LHCN-M2 (cell line): Measurements from ENCODE around the gene LINC01488. TPM values are rescaled to one million over a fixed set of nuclear protein-coding genes. Genes with fewer than 3 reads are reported as not detected.

ENCODE experiments used
- DNase-seq: peaks from one replicate; pipeline ENCODE4 v3.0.0-alpha.2; 2012; ENCODE audit warnings: low read depth
- total RNA-seq: library from RNA; depleted of rRNA; stranded (reverse); fragments of >200 nt; gene quantifications from 2 replicates; pipeline ENCODE4 v1.2.3, GENCODE V29; 2014

LINC01488 gene
- total RNA-seq, 1 experiment from 2014 or later, result not detected

- no peak for DNase-seq
Measured at GRCh38 chr11:69445131-69445470, 36.4 kb upstream of the LINC01488 start.

DNA sequence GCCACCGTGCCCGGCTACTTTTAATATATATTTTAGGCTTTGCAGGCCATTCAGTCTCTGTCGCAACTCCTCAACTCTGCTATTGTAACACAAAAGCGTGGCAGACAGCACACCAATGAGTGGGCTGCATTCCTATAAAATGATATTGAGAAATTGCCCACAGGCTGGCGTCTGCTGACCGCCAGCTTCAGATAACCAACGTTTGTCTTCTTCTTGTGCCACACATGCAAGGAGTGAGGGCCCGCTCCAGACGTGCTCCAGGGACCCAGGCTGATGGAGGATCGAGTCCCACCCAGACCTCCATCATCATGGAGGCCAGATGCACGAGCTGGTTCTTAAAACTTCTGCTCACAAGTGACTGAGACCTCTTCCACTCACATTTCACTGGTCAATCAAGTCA is 35.4 kb upstream of the LINC01488 start:
- no peak for DNase-seq

DNA sequence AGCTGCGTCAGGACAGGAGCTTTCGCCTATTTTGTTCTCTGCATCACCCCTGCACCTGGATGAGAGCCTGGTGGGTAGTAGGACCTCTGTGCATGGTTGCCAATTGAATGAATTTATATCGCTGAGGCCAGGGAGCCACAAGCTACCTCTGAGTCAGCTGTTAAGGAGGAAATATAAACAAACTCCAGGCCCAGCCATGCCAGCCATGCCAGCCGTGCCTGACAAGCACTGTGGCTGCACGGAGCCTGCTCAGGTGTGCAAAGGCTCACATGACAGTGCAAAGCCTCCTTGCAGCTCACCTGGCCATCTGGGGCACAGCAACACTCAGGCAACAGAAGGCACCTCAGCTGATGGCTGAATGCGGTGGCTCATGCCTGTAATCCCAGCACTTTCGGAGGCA is 33.7 kb upstream of the LINC01488 start:
- DNase-seq, result no peak

DNA sequence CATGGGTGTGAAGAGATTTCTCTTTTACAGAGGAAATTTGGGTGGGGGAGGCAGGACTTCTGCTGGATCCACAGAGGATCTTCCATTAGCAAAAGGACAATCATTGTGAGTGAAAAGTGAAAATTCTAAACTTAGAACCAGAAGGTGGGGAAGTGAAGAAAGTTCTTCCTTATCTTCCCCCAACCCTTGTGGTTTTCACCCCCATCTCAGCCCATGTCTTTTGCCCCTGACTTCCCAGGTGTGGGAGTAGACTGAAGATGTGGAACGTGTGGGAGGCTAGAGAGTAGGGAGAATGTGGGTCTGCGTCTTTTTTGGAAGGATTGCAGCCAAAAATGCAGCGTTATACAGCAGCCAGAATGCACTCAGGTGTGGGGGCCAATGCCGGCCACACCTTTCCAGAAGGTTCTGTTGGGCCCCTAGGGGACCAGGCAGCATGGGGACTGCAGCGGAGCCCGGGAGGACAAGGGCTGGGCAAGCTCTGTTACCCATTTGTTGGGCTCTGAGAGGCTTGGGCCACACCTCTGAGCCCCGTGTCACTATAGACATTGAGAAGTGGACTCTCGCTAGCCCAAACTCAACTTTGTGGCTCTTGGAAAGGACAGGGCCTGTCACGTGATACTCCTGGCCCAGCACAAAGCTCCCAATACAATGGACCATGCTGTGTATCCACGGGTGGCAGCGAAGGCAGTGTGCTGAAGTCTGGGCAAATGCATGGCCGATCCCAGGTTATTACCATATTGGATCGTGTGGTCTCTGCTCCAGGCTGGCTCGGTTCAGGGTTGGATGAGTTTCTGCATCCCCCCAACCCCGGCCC is 32.8 kb upstream of the LINC01488 start:
- DNase-seq, result no peak

GRCh38 chr11:69449320-69450063 is 32.0 kb upstream of the LINC01488 start:
- DNase-seq, result no peak

GRCh38 chr11:69450064-69450856 is 31.2 kb upstream of the LINC01488 start:
- DNase-seq, result no peak

GRCh38 chr11:69450857-69451220 is 30.6 kb upstream of the LINC01488 start:
- no peak for DNase-seq

- DNase-seq, result no peak
Measured at GRCh38 chr11:69451289-69451688, 30.2 kb upstream of the LINC01488 start.

DNA sequence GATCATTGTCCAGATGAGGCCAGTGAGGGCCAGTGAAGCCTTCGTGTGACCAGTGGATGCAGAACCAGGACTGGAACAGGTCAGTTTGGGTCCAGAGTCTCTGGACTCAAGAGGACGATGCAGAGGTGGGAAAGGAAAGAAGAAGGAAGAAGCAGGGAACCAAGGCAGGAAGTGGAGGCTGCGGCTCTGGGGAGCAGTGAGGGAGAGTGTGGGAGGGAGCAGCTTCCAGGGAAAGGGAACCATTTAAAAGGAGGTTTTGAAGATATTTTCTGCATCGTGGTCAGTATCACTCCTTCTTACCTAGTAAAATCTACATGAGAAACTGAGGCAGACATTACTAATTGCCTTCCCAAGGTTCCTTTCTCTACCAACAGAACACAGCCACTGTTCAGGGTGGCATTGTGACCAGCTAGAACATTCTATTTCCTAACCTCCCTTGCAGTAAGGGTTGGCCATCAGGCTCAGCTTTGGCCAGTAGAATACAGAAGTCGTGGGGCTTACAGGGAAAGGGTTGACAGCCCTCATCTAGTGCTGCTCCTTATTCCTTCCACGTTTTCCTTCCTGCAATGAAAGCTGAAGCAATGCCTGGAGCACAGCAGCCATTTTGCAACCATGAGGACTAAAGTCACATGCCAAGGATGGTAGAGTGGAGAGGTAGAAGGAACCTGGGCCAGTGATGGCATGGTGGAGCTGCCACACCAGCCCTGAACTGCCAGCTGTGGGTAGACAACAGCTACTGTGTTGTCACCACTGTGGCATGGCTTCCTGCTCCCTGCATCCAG is 29.1 kb upstream of the LINC01488 start:
- DNase-seq, result no peak

DNA sequence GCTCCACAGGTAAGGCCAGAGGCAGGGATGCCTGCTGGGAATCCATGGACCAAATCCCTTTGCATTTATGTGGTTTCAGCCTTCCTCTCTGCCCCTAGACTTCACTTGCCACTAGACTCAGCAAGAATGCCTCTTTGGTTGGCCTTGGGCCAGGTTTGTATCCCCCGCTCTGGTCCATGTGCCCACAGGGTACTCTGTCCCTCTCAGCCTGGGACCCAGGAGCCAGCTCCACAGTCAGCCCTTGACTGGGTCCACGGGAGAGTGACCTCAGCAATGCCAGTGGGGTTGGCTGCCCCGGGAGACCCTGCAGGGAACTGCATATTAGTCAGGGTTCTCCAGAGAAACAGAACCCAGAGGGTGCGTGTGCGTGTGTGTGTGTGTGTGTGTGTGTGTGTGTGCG is 28.3 kb upstream of the LINC01488 start:
- DNase-seq, result no peak

DNA sequence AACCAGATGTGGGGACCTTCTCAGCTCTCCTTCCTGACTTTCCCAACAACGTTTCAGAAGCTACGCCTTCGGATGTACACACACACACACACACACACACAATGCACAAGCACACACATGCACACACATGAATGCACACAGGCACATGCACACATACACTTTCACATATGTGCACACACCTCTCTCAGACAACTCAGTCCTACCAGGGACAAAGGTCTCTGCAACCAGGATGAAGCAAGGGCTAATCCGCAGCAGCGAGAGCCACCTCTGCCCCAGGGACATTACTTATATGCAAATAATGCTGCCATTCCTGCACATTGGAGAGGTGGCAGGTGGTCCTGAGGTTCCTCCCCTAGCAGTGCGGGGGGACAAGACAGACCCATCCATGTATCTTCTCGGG is 27.4 kb upstream of the LINC01488 start:
- DNase-seq, result no peak

DNA sequence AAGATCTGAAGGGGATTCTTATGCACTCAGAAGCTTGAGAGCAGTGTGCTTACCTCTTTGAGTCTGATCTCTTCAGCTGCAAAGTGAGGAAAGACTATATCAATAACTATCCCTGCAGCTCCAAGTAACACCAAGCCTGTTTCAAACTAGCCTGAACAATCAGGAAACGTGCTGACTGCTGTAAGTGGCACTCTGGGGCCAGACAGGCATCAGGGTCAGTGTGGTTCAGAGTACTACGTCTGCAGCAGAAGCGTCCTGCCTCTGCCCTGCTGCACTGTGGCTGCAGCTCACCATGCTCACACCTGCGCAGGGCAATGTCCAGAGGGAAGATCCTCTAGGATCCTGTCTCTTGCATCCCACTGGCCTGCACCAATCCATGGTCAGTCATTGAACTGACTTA is 25.5 kb upstream of the LINC01488 start:
- no peak for DNase-seq

GRCh38 chr11:69456712-69457111 is 24.8 kb upstream of the LINC01488 start:
- no peak for DNase-seq

- DNase-seq, result no peak
Measured at GRCh38 chr11:69459848-69460539, 21.5 kb upstream of the LINC01488 start.

DNA sequence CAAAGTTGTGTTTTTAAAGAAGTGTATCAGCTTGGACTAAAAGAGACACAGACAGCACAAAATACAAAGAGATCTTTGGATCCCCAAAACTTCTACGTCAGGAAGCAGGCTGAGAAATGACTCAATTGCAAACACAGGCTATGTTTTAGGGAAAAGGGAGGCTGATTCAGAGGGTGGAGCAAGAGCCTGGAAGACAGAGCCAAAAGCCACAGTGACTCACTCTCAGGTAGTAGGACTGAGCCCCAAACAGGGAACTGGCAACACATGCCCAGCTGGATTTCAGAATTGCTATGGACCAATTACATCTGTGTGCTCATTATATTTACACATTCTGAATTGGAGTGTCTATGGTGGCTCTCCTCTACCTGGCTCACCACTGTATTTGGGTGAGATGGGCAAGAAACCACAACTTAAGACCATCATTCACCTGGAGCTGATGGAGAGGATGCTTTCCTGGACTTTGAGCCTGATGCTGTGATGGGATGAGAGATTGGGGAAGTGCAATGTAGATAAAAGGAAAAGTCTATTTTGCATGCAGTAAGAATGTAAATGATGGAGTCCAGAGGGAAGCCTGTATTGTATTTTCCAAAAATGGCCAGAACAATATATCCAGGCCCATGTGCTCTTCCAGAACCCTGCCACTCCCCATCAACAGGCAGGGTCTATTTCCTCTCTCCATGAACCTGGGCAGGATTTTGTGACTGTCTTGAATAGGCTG is 20.8 kb upstream of the LINC01488 start:
- DNase-seq, result peak; percentile 77

DNA sequence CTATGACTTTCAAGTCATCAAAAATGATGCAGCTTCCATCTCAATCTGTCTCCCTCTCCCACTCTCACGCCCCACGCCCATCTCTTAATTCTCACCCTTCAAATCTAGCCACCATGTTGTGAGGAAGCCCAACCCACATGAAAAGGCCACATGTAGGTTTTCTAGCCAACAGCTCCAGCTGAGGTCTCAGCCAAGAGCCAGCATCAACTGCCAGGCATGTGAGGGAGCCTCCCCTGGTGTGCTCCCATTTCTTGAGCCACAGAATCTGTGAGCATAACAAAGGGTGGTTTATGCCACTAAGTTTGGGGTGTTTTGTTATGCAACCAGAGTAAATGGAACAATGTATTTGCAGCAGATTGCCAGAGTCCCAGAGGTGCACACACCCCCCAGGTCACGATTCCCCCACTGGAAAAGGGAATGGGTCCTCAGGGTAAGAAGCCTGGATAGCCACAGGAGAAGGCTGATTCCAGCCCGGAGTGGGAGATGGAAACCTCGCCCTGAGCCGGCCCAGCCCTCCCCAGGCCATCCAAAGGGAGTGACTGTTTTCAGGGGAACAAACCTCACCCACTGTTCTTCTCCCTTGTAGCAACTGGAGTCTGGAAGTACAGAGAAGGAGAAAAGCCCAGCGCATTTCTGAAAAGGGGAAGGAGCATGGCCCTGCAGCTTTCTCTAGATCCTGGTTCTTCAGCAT is 20.0 kb upstream of the LINC01488 start:
- no peak for DNase-seq

GRCh38 chr11:69462106-69462951 is 19.1 kb upstream of the LINC01488 start:
- no peak for DNase-seq

- DNase-seq, result peak; percentile 59
Measured at GRCh38 chr11:69463181-69463994, 18.1 kb upstream of the LINC01488 start.
